Endothelial cell of hepatic sinusoid (primary cell): ENCODE measurements around the gene ADISSP.

Experiments
- in situ Hi-C: cut with HindIII; loops from 2 replicates; pipeline ENCODE4 v1.10.0; 2017; ENCODE audit warnings: low sequenced_read_pairs

ADISSP gene

DNA sequence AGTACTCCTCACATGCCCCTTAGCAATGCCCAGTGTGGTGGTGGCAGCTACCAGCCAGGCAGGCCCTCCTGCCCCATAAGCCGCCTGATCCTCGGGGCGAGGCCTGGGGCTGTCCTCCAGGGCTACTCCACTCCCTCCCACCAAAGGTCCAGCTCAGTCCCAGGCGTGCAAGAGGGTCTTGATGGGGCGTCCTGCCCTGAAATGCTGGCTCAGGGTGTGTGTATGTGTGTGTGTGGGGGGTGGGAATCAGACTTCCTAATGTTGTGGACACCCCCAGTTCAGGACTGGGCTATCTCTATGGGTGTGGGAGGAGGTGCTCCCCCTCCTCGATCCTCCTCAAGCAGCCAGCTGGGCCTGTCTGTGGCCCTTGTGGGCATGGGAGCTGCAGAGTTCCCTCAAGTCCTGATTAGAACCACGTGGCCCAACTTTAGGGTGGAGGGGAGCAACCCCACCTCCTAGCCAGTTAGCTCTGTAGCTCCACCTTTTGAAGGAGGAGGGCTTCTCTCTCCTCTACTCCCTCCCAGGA, 27.6 kb downstream of the ADISSP start:
- in situ Hi-C loops: loop anchor here (5.0 to 10.0 kb wide), 2 partner anchors 58 to 345 kb away; partner anchors contain the start of gene ADAM33

DNA sequence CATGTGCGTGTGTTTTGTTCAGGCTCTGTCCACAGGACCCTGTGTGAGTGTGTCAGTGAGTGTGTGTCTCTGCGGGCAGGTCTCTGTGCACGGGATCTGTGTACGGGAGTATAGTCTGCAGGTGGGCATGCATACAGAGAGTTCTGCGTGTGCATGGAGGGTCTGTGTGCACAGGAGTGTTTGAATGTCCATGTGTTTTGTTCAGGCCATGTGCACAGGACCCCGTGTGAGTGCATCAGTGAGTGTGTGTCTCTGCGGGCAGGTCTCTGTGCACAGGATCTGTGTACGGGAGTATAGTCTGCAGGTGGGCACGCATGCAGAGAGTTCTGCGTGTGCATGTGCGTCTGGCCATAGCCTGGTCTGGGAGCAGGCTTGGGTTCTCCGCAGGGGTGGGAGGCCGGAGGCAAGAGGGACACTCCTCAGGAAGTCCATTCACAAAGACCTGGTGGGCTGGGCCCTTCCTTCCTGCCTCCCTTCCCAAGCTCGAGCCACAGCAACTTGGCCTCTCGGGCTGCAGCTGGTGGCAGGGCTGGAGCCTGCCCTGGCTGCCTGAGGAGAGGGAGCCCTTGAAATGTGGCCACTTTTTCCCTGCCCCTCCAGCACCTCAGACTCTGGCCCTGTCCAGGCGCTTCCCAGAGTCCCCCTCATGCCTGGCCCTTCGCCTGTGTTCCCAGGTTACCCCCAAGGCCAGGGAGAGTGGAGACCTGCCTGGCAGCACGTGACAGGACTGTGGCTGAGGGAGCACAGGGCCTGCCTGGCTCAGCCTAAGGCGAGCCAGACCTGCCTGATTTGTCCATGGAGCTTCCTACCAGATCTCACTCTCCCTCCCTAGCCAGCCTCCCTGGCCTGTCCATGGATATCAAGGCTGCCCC, 28.3 kb downstream of the ADISSP start:
- in situ Hi-C loops: loop anchor here (5.0 to 10.0 kb wide), 2 partner anchors 57 to 346 kb away; partner anchors contain the start of gene ADAM33

DNA sequence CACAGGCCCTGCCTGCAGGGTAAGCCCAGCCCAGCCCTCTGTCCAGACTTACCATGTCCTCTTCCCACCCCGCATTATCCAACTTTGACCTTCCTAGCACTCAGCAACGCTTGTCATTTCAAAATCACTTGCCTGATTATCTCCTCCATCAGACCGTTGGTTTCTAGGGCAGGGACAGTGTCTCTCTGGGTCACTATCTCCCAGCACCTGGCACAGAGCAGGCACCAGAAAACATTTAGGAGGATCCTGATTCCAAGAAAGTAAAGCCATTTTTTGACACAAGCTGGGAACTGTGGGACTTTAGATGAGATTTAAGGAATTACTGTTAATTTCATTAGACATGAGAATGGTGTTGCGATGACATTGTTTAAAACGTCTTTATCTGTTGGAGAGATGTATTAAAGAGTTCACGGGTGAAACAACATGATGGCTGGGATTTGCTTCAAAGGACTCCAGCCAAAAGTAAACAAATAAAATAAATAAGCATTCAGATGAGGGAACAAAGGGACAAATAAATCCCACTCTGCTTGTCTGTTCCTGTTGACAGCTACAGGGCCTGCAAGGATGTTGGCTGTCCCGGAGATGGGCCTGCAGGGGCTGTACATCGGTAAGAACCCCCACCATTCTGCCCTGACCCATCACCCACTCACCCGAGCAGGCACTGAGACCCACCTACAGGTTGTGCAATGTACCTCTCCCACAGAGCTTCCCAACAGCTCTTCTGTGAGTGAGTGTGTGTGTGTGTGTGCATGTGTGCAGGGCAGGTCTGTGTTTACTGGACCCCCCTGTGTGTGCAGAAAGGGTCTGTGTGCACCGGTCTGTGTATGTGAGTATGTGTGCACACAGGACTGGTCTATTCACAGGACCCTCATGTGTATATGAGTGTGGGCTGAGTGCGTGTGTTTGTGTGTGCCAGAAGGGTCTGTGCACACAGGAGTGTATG, 29.2 kb downstream of the ADISSP start:
- in situ Hi-C loops: loop anchor here (5.0 to 10.0 kb wide), 2 partner anchors 56 to 346 kb away; partner anchors contain the start of gene ADAM33

DNA sequence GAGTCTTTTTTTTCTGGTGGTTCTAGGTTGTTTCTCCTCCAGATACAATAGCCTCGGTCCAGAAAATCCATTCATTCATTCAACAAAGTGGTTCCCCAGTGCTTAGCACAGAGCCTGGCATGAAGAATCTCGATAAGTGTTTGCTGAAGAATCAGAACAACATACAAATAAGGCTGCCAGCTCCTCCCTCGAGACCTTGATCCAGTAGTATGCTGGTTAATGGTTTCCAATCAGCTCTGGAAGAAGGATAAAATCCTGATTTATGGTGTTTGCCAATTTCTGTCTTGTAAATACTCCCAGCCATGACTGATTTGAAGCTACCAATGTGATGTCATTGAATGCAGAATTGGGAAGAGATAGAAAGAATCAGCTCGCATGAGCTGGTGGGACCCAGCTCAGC, 31.8 kb downstream of the ADISSP start:
- in situ Hi-C loops: loop anchor here (5.0 to 10.0 kb wide), 2 partner anchors 53 to 349 kb away; partner anchors contain the start of gene ADAM33

DNA sequence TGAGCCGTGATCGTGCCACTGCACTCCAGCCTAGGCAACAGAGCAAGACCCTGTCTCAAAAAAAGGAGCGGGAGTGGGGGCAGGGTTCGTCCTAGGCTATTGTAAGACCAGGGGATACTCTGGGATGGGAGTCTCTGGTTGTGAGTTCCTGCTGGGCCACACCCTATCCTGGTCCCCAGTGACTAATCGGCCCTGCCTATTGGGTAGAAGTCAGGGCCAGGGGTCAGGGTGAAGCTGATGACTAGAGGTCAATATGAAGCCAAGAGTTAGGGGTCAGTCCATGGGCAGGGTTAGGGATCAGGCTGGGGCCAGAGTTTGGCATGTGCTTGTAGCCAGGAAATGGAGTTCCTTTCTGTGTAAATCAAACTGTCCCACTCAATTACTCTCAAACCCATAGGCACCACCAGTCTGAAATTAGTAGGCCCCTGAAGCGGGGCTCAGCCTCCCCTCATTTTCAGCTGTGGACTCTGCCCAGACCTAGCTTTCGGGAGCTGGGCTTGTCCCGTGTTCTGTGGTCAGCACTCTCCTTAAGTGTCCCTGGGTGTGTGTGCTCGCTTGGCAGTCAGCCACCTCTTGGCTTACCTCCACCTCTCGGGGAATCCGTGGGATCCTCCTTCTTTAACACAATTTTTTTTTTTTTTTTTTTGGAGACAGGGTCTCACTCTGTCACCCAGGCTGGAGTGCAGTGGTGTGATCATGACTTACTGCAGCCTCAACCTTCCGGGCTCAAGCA, 33.3 kb downstream of the ADISSP start:
- in situ Hi-C loops: loop anchor here (10.0 kb wide), 1 partner anchor 351 kb away; no protein-coding TSS in a partner anchor

DNA sequence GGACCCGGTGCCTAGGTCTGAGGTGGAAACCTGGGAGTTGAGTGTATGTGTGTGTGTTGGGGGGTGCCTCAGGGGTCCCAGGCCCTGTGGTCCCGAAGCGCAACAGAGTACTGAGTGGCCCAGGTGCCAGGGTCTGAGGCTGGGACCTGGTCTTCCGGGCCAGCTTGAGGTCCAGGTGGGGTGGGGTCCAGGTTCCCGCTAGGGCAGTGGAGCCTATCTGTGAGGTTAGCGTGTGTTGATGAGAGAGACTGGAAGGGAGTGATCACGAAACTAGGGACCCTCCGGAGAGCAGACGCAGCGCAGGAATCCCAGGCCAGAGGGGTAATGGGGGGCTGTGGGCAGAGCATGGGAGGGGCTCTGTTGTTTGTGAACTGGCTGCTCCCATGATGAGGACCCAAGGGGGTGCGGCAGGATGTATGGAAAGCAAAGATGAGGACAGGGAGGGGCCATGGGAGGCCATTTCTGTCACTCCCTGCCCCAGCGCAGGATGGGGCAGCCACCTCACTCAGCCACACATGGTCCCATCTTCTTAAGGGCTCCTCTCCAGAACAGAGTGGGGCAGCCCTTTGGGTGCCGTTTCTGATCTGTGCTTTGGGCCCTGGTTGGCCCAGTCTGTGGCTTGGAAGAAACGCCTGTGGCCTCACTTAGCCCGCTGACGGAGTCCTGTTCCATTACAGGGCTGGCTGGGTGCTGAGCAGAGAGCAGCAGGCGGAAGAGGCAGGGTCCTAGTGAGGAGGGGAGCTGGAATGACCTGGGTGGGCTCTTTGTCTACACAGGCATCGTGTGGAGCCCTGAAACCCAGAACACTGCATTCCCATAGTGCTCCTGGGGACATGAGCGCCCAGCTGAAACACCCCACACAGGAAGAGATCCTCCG, 34.2 kb downstream of the ADISSP start:
- in situ Hi-C loops: loop anchor here (10.0 kb wide), 1 partner anchor 351 kb away; no protein-coding TSS in a partner anchor

DNA sequence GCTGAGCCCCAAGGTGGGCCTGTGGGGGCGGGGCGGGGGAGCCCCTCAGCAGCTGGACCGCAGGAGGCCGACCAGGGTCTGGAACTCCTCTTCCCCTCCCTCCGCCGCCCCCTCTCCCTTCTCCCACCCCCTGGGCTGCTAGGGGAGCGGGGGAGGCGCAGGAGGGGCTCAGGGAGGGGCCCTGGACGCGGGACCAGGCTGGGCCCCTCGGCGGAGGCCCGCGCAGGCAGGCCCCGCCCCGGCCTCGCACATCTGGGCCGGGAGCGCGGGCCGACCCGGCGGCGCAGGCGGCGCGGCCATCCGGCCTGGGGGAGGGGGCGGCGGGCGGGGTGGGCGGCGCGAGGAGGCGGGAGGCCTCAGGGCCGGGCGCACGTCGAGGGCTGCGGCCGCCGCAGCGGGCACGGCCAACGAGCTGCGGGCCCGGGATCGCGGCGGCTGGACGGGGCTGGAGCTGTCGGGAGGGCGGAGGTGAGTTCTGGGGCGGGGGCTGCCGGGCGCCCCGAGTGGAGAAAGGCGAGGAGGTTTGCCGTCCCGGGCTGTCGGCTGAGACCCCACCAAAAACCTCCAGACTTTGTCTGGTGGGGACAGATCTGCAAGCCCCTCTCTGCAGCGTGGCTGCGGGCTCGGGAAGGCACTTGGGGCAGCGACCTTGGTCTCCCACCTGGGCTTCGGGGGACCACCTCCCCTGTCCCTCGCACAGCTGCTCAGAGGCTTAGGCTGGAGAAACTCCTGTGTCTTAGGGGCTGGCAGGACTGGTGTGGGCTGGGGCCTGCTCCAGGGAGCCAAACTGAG, 35.0 kb downstream of the ADISSP start, which contains the start of gene HSPA12B:
TSS of gene HSPA12B (plus strand) at position 359 of the 792 bp plus-strand sequence. CDS start 5,990 bp downstream, outside the sequence.
- in situ Hi-C loops: loop anchor here (10.0 kb wide), 1 partner anchor 352 kb away; no protein-coding TSS in a partner anchor

DNA sequence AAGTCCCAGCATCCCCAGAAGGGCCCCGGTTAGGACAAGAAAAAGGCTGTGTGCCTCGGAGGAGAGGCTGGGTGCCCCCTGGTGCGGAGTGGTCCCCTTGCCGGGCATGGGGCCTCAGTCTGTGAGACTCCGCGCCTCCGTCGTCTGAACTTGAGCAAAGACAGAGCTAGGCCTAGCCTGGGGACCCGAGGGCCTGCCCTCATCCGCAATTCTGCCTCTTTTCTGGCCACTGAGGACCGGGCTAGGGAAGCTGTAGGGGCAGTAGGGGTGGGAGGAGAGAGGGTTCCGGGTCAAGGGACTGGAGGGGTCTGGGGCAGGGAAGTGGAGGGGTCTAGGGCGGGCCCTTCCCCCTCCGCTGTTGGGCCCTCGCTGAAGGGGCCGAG, 35.6 kb downstream of the ADISSP start:
- in situ Hi-C loops: loop anchor here (10.0 kb wide), 1 partner anchor 353 kb away; no protein-coding TSS in a partner anchor

DNA sequence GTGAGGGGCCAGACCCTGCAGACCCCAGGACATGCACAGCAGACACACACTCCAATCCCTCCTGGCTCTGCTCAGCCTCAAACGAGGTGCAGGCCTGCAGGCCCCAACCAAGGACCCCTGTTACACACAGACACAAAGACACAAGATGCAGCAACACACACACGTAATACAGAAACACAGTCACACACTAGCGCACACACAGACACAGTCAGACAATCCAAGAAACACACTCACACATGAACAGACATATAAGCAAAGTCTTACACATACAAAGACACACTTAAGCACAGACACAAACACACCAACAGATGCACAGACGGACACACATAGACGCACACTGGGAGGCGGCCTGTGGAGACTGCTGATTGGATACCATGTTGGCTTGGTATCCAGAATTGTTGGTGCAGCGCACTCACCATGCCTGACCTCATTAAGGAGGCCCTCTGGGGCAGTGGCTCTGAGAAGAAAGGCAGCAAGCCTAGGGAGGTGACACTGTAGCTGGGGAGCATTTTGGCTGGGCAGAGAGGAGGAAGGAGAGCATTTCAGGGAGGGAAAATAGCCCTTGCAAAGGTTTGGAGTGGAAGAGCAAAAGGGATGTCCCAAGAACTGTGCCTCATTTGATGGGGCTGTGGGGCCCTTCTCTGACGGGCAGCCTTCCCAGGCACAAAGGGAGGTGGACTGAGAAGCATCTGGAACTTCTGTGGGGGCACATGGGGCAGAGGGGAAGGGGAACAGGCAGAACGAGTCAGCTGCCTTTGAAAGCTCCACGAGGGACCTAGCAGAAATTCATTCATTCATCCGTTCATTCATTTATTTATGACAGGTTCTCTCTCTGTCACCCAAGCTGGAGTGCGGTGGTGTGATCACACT, 36.5 kb downstream of the ADISSP start:
- in situ Hi-C loops: loop anchor here (10.0 kb wide), 1 partner anchor 354 kb away; no protein-coding TSS in a partner anchor

DNA sequence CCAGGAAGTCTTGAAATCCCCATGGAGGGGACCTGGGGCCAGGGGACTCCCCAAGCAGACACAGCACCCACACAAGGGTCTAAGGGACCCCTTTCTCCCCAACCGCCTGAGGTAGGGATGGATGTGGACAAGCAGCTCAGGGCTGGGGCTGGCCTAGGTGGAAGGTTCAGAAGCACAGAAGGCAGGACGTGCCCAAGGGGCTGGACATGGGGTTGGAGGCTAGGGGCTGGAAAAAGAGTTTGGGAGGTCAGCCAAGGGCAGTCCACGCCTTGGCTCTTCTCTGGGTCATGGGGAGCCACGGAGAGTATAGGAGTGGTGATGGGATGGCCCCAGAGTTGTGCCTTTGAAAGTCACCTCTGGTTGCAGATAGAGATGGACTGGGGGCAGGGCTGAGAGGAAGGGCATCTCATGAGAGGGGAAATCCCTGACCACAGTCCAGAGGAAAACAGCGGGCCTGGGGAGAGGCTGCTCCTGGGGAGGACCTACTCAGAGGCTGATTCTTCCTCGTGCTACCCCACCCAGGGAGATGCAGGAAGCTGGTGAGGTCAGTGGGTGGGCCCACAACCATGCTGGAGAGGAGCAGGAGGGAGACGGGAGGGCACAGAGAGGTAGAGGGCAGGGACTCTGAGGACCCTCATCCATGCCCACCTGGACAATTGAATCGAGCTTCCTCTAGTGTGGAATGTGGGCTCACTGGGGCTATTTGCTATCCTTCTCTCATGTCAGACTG, 37.6 kb downstream of the ADISSP start:
- in situ Hi-C loops: loop anchor here (10.0 kb wide), 1 partner anchor 355 kb away; no protein-coding TSS in a partner anchor

DNA sequence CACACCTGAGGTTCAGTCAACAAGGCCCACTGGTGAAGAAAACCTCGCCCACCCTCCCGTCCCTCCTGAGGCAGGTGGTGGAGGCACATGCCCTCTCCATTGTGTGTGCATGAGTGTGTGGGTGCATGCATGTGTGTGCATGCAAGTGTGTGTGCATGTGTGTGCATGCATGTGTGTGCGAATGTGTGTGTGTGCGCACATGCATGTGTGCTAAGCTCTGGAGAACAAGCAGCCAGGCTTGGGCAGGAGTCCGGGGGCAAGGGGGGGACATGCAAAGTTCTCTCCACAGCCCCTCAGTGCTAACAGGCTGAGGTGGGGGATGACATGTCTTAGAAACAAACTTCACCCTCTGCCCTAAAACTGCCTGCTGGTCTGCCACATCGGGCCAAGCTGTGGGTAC, 38.2 kb downstream of the ADISSP start:
- in situ Hi-C loops: no loop called here

DNA sequence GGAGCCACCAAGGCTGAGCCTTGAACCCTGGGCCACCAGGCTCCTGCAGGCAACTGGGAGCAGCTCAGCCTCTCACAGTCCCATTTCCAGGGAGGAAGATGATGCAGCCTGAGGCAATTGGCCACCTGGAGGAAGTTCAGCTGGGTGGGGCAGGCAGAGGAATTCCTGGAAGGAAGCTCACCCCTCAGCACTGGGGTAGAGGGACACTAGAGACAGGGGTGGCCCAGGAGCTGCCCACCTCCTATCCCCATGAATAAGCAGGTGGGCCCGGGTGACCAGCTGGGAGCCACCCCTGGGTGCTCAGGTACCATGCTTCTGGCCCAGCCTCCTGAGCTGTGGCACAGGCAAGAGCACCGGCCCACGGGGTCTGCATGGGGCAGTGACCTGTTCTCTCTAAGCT, 38.7 kb downstream of the ADISSP start:
- in situ Hi-C loops: no loop called here

DNA sequence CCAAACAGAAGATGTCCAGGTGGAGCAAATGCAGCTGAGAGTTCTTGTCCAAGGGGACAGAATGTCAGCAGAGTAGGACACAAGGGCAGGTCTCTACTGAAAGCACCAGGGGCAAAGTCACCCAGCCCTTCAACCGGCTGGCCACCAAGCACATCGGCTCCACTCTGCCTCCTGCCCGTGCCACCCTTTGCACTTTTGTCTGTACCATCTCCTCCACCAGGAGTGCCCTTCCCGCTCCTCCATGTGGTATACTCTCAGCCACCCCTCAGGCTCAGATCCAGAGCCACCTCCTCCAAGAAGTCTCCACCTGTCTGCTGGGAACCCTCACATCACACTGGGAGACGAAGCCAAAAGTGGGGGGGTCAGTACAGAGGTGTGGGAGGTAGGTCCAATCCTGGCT, 39.2 kb downstream of the ADISSP start:
- in situ Hi-C loops: no loop called here

DNA sequence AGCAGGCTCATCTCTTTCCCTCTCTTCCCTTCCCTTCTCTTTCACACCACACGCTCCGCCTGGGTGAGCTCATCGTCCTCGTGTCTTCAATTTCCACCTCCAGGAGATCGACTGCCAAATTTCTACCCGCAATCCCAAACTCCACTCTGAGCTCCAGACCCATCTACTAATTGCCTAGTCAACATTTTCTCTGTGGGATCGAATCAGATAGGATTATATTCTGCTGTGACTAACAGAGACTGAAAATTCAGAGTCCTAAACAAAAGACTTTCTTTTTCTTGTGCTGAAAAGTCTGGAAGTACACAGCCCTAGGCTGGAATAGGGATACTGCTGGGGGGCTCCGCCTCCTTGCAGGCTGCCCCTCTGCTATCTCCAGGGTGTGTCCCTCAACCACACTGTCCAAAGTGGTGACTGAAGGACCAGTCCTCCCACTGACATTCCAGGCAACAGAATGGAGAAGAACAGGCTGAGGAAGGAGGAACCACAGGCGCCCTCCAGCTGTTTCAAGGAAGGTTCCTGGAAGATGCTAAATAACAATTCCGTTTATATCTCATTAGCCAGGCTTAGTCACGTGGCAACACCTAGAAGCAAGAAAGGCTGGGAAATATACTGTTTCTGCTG, 40.0 kb downstream of the ADISSP start:
- in situ Hi-C loops: no loop called here

DNA sequence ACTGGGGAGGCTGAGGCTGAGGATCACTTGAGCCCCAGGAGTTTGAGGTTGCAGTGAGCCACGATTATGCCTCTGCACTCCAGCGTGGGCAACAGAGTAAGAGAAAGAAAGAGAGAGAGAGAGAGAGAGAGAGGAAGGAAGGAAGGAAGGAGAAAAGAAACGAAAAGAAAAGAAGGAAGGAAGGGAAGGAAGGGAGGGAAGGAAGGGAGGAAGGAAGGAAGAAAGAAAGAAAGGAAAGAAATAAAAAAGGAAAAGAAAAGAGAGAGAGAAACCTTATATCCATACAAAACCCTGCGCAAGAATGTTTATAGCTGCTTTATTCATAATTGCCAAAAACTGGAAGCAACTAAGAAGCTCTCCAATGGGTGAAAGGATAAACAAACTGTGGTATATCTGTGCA, 43.2 kb downstream of the ADISSP start:
- in situ Hi-C loops: no loop called here

DNA sequence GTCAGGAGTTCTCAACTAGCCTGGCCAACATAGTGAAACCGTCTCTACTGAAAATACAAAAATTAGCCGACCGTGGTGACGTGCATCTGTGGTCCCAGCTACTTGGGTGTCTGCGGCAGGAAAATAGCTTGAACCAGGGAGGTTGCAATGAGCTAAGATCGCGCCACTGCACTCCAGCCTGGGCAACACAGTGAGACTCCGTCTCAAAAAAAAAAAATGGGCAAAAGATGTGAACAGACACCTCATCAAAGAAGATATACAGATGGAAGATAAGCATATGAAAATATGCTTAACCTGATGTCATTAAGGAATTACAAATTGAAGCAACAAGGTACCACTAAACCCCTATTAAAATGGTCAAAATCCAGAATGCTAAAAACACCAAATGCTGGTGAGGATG, 44.3 kb downstream of the ADISSP start:
- in situ Hi-C loops: no loop called here
